LNCAP (cell line): Measurements from ENCODE around the gene IKZF1.

Experiments
- CTCF ChIP-seq: fragments of 450-650 bp; IDR thresholded peaks from 2 replicates; pipeline ENCODE4 v1.5.1; 2017; ENCODE audit warnings: mild to moderate bottlenecking

Gene IKZF1

GRCh38 chr7:50275430-50275829, 29.1 kb upstream of the IKZF1 start:
- TF ChIP-seq CTCF = no peak

- no peak for TF ChIP-seq CTCF
These were observed 28.0 kb upstream of the IKZF1 start for GRCh38 chr7:50276483-50276882.

GRCh38 chr7:50278120-50278519, 26.4 kb upstream of the IKZF1 start:
- no peak for TF ChIP-seq CTCF

GRCh38 chr7:50281680-50282445, 22.7 kb upstream of the IKZF1 start:
- TF ChIP-seq CTCF = no peak

- no peak for TF ChIP-seq CTCF
These were observed 21.5 kb upstream of the IKZF1 start for GRCh38 chr7:50282813-50283605.

- TF ChIP-seq CTCF = no peak
These were observed 20.8 kb upstream of the IKZF1 start for GRCh38 chr7:50283731-50284130.

GRCh38 chr7:50284296-50284695, 20.2 kb upstream of the IKZF1 start:
- TF ChIP-seq CTCF = no peak
